Liver (tissue), 3 donors: ENCODE results near the gene ETV3.

Source experiments
- EGR1 ChIP-seq, 2 donors: IDR thresholded peaks; 2 replicates each; pipeline ENCODE4 v1.6.1; 2016 to 2018; ENCODE audit warnings: antibody characterized with exemption in 2 of 2, low read depth in 2 of 2
- GABPA ChIP-seq, 2 donors: IDR thresholded peaks in 1 of 2; conservative IDR thresholded peaks in 1 of 2; 2 replicates each; pipeline ENCODE4 v1.6.1; 2016; ENCODE audit warnings: antibody characterized with exemption in 2 of 2, mild to moderate bottlenecking in 1 of 2, moderate library complexity in 1 of 2
- JUND ChIP-seq, 2 donors: IDR thresholded peaks; 2 replicates each; pipeline ENCODE4 v1.6.1; 2016; ENCODE audit warnings: antibody characterized with exemption in 2 of 2
- RAD21 ChIP-seq, 2 donors: IDR thresholded peaks; 2 replicates each; pipeline ENCODE4 v1.6.1; 2016; ENCODE audit warnings: antibody characterized with exemption in 2 of 2, mild to moderate bottlenecking in 2 of 2
- SP1 ChIP-seq: IDR thresholded peaks from 2 replicates; pipeline ENCODE4 v1.6.1; 2018; ENCODE audit warnings: antibody characterized with exemption, mild to moderate bottlenecking
- YY1 ChIP-seq: IDR thresholded peaks from 2 replicates; pipeline ENCODE4 v1.6.1; 2016; ENCODE audit warnings: antibody characterized with exemption, mild to moderate bottlenecking
- TF ChIP-seq, protein P1 (sequence below): fragments of 150-350 bp; IDR thresholded peaks from 2 replicates; pipeline ENCODE4 v1.5.1; 2017; ENCODE audit warnings: improper control_type of control experiment, low read depth, low read length; ENCODE audit not compliant: missing input control
- TF ChIP-seq, protein P2 (sequence below): IDR thresholded peaks from 2 replicates; pipeline ENCODE4 v1.6.1; 2016; ENCODE audit warnings: antibody characterized with exemption
- donor health status: healthy.
- donor health status: healthy.

GRCh38 chr1:157162345-157162744 lies 24.1 kb upstream of the ETV3 start:
- TF ChIP-seq, protein P1, sequence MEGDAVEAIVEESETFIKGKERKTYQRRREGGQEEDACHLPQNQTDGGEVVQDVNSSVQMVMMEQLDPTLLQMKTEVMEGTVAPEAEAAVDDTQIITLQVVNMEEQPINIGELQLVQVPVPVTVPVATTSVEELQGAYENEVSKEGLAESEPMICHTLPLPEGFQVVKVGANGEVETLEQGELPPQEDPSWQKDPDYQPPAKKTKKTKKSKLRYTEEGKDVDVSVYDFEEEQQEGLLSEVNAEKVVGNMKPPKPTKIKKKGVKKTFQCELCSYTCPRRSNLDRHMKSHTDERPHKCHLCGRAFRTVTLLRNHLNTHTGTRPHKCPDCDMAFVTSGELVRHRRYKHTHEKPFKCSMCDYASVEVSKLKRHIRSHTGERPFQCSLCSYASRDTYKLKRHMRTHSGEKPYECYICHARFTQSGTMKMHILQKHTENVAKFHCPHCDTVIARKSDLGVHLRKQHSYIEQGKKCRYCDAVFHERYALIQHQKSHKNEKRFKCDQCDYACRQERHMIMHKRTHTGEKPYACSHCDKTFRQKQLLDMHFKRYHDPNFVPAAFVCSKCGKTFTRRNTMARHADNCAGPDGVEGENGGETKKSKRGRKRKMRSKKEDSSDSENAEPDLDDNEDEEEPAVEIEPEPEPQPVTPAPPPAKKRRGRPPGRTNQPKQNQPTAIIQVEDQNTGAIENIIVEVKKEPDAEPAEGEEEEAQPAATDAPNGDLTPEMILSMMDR = no peak
- TF ChIP-seq JUND (IDR thresholded peaks at IDR 0.05) = no peak
- TF ChIP-seq YY1 = no peak
- TF ChIP-seq EGR1 (IDR thresholded peaks at IDR 0.05; ENCODE audit: low read depth in 2 of 2) = no peak
- no peak for TF ChIP-seq GABPA (IDR thresholded peaks at IDR 0.05 in 1 of 2, conservative IDR thresholded peaks at IDR 0.05 in 1 of 2)
- TF ChIP-seq SP1 = no peak
- TF ChIP-seq, protein P2, sequence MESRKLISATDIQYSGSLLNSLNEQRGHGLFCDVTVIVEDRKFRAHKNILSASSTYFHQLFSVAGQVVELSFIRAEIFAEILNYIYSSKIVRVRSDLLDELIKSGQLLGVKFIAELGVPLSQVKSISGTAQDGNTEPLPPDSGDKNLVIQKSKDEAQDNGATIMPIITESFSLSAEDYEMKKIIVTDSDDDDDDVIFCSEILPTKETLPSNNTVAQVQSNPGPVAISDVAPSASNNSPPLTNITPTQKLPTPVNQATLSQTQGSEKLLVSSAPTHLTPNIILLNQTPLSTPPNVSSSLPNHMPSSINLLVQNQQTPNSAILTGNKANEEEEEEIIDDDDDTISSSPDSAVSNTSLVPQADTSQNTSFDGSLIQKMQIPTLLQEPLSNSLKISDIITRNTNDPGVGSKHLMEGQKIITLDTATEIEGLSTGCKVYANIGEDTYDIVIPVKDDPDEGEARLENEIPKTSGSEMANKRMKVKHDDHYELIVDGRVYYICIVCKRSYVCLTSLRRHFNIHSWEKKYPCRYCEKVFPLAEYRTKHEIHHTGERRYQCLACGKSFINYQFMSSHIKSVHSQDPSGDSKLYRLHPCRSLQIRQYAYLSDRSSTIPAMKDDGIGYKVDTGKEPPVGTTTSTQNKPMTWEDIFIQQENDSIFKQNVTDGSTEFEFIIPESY = no peak
- TF ChIP-seq RAD21 (IDR thresholded peaks at IDR 0.05) = no peak
